Measurements from ENCODE around the gene TGFBR3. TPM values are rescaled to one million over a fixed set of nuclear protein-coding genes. Genes with fewer than 3 reads are reported as not detected.

The TGFBR3 gene
- total RNA-seq, 1 donor: 32.2 TPM

GRCh38 chr1:91734761-91735160, 151.2 kb downstream of the TGFBR3 start:
- no peak overlapping the region for H3K4me2 ChIP-seq (ENCODE audit: insufficient read depth, low read length)
- no peaks in the 10 kb centered on the region for H3K27me3 ChIP-seq (ENCODE audit: insufficient read depth, low read length)
- DNase-seq (ENCODE audit: insufficient read length, low spot score, missing footprints): no peak
- H3K36me3 ChIP-seq (ENCODE audit: insufficient read depth, low read length): no peaks in the 10 kb centered on the region
- no peak for TF ChIP-seq CTCF (IDR thresholded peaks at IDR 0.05; ENCODE audit: extremely low read depth, low read depth, low read length)
- H3K79me2 ChIP-seq (ENCODE audit: insufficient read depth, low read length): no peaks in the 10 kb centered on the region
- H2AFZ ChIP-seq (ENCODE audit: low read length): no peak overlapping the region
- H3K9me3 ChIP-seq (ENCODE audit: low read depth, low read length): no peaks in the 10 kb centered on the region
- peaks cover 5% of the 10 kb centered on the region for H4K20me1 ChIP-seq (ENCODE audit: insufficient read depth, low read length)
- peaks cover 44% of the 10 kb centered on the region for H3K4me1 ChIP-seq (ENCODE audit: insufficient read depth, low read length)
- H3K27ac ChIP-seq (ENCODE audit: low read depth, low read length): no peak overlapping the region
- no peak overlapping the region for H3K4me3 ChIP-seq (ENCODE audit: insufficient read depth, low read length)

DNA sequence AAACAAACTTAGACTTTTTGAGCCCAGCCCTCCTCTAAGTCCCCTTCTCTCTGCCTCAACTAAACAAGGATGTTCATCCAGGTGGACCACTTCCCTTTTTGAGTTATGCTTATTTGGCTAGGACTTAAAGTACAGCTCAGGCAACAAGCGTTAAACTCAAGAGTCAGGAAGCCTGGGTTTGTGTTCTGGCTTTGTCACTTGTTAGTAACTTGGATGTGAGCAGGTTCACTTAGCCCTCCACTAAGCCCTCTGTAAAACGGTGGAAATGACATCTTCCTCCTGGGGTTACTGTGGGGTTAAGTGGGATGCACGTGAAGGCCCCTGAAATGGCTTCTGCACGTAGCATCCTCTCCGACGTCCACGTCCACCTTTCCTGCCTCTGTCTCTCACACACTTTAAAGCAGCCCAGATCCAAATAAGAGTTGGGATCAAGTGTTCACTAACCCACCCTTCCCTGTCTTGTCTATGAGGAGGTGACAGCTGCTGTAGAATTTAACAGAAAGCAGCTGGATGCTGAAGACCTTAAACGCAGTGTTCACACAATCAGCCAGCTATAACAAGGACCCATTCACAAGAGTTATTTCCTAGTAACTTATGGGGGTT, 152.7 kb downstream of the TGFBR3 start:
- no peak overlapping the region for H3K4me3 ChIP-seq (ENCODE audit: insufficient read depth, low read length)
- H2AFZ ChIP-seq (ENCODE audit: low read length): no peak overlapping the region
- peaks cover 44% of the 10 kb centered on the region for H3K4me1 ChIP-seq (ENCODE audit: insufficient read depth, low read length)

DNA sequence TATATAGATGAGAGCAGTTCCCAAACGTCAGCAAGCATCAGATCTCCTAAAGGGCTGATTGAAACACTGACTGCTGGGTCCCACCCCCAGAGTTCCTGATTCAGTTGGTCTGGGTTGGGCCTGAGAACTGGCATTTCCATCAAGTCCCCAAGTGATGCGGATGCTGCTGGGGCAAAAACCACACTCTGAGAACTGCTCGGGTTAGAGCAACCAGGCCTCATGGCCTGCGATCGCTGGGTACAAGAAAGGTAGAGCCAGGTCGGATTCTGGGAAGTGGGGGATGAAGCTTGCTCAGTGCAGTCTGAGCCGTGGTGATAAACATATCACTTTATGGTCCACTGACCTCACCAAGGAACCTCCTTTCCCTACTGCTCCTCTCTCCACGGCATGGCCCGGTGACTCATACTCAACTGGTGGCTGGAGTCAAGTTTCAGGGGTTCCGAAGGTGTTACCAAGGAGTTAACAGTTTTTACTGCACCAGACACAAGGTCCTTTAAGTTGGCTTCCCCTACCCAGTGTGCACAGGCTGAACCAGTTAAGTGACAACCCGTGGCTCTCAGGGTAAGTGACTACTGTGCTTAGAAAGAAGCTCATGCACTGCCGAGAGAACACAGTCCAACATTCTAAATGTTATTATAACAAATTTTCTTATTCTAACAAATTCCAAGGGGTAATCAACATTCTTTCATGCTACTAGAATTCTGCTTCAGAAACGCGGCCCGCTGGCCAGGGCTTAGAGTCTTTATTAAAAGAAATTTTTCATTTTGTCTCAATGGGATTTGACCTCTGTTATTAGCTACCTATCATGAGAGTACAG, 153.5 kb downstream of the TGFBR3 start:
- H3K36me3 ChIP-seq (ENCODE audit: insufficient read depth, low read length): no peaks in the 10 kb centered on the region
- H3K27ac ChIP-seq (ENCODE audit: low read depth, low read length): peak overlapping the region; percentile 85
- peak overlapping the region; percentile 49 for H3K4me2 ChIP-seq (ENCODE audit: insufficient read depth, low read length)
- DNase-seq (ENCODE audit: insufficient read length, low spot score, missing footprints): peak; percentile 85
- H2AFZ ChIP-seq (ENCODE audit: low read length): no peak overlapping the region
- H3K79me2 ChIP-seq (ENCODE audit: insufficient read depth, low read length): no peaks in the 10 kb centered on the region
- H3K27me3 ChIP-seq (ENCODE audit: insufficient read depth, low read length): no peaks in the 10 kb centered on the region
- peaks cover 44% of the 10 kb centered on the region for H3K4me1 ChIP-seq (ENCODE audit: insufficient read depth, low read length)
- no peaks in the 10 kb centered on the region for H3K9me3 ChIP-seq (ENCODE audit: low read depth, low read length)
- peak overlapping the region; percentile 15 for H3K4me3 ChIP-seq (ENCODE audit: insufficient read depth, low read length)
- peaks cover 5% of the 10 kb centered on the region for H4K20me1 ChIP-seq (ENCODE audit: insufficient read depth, low read length)
- no peak for TF ChIP-seq CTCF (IDR thresholded peaks at IDR 0.05; ENCODE audit: extremely low read depth, low read depth, low read length)

More for the DNA sequence above, 152.7 kb downstream of the TGFBR3 start:
- no peak for DNase-seq (ENCODE audit: insufficient read length, low spot score, missing footprints)
- Histone ChIP-seq H3K27ac (ENCODE audit: low read depth, low read length) (peak overlapping the region; percentile 85), H3K36me3 (ENCODE audit: insufficient read depth, low read length) (no peaks in the 10 kb centered on the region), H3K79me2 (ENCODE audit: insufficient read depth, low read length) (no peaks in the 10 kb centered on the region), H4K20me1 (ENCODE audit: insufficient read depth, low read length) (peaks cover 5% of the 10 kb centered on the region), H3K9me3 (ENCODE audit: low read depth, low read length) (no peaks in the 10 kb centered on the region), H3K27me3 (ENCODE audit: insufficient read depth, low read length) (no peaks in the 10 kb centered on the region), H3K4me2 (ENCODE audit: insufficient read depth, low read length) (no peak overlapping the region)
- no peak for TF ChIP-seq CTCF (IDR thresholded peaks at IDR 0.05; ENCODE audit: extremely low read depth, low read depth, low read length)

GRCh38 chr1:91731815-91732214, 154.1 kb downstream of the TGFBR3 start:
- no peaks in the 10 kb centered on the region for H3K9me3 ChIP-seq (ENCODE audit: low read depth, low read length)
- H4K20me1 ChIP-seq (ENCODE audit: insufficient read depth, low read length): peaks cover 5% of the 10 kb centered on the region
- H3K4me2 ChIP-seq (ENCODE audit: insufficient read depth, low read length): peak overlapping the region; percentile 49
- DNase-seq (ENCODE audit: insufficient read length, low spot score, missing footprints): no peak
- no peak overlapping the region for H3K4me3 ChIP-seq (ENCODE audit: insufficient read depth, low read length)
- H3K27me3 ChIP-seq (ENCODE audit: insufficient read depth, low read length): no peaks in the 10 kb centered on the region
- peak overlapping the region; percentile 85 for H3K27ac ChIP-seq (ENCODE audit: low read depth, low read length)
- no peak for TF ChIP-seq CTCF (IDR thresholded peaks at IDR 0.05; ENCODE audit: extremely low read depth, low read depth, low read length)
- no peak overlapping the region for H2AFZ ChIP-seq (ENCODE audit: low read length)
- peaks cover 42% of the 10 kb centered on the region for H3K4me1 ChIP-seq (ENCODE audit: insufficient read depth, low read length)
- no peaks in the 10 kb centered on the region for H3K36me3 ChIP-seq (ENCODE audit: insufficient read depth, low read length)
- H3K79me2 ChIP-seq (ENCODE audit: insufficient read depth, low read length): no peaks in the 10 kb centered on the region
